ENCODE measurements around the gene CFAP20DC.

DNA sequence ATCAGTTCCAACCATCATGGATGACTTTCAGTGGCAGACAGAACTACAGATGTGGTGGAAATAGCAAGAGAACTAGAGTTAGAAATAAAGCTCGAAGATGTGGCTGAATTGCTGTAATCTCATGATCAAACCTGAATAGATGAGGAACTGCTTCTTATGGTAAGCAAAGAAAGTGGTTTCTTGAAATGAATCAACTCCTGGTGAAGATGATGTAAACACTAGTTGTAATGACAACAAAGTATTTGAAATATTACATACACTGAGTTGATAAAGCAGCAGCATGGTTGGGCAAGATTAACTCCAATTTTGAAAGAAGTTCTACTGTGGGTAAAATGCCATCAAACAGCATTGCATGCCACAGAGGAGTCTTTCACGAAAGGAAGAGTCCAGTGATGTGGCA is 251.5 kb downstream of the CFAP20DC start:
- no peak for TF ChIP-seq SP1 (IDR thresholded peaks at IDR 0.05)
- TF ChIP-seq PKNOX1 (IDR thresholded peaks at IDR 0.05) = no peak
- no peak for TF ChIP-seq NFRKB (IDR thresholded peaks at IDR 0.05)
- TF ChIP-seq BHLHE40 (IDR thresholded peaks at IDR 0.05; ENCODE audit: borderline replicate concordance) = no peak
- TF ChIP-seq CTBP1 (IDR thresholded peaks at IDR 0.05; ENCODE audit: borderline replicate concordance) = no peak
- TF ChIP-seq FOXM1 (IDR thresholded peaks at IDR 0.05; ENCODE audit: borderline replicate concordance) = no peak
- TF ChIP-seq HDGF (IDR thresholded peaks at IDR 0.05; ENCODE audit: borderline replicate concordance) = no peak
- no peak for TF ChIP-seq FOXA1 (IDR thresholded peaks at IDR 0.05)
